OCI-LY1 (cell line): ENCODE measurements around the gene SSPN.

Source experiments
- H2AFZ ChIP-seq: fragments of 200-600 bp; sonication (generic), shearing (Covaris generic); 2 replicates; pipeline ENCODE4 v1.6.0; 2014; ENCODE audit warnings: antibody characterized with exemption, mild to moderate bottlenecking, low read length
- H3F3A ChIP-seq: fragments of 200-600 bp; sonication (generic), shearing (Covaris generic); 2 replicates; pipeline ENCODE4 v1.6.0; 2014; ENCODE audit warnings: mild to moderate bottlenecking, antibody characterized with exemption, low read length, moderate library complexity; ENCODE audit not compliant: insufficient read depth
- H3K27ac ChIP-seq: fragments of 200-600 bp; sonication (generic); 2 replicates; pipeline ENCODE4 v1.5.1; 2014; ENCODE audit warnings: low read length, mixed run types, mild to moderate bottlenecking, low read depth; ENCODE audit not compliant: poor library complexity, severe bottlenecking
- H3K27me3 ChIP-seq: fragments of 200-600 bp; sonication (generic); 2 replicates; pipeline ENCODE4 v1.6.0; 2014; ENCODE audit warnings: antibody characterized with exemption, mild to moderate bottlenecking, low read length, moderate library complexity; ENCODE audit not compliant: insufficient read depth
- H3K36me3 ChIP-seq: fragments of 200-600 bp; sonication (generic); 2 replicates; pipeline ENCODE4 v1.6.1; 2014; ENCODE audit warnings: mild to moderate bottlenecking, antibody characterized with exemption, low read length, moderate library complexity, mixed read lengths; ENCODE audit not compliant: insufficient read depth
- H3K4me1 ChIP-seq: fragments of 200-600 bp; sonication (generic); 2 replicates; pipeline ENCODE4 v1.5.1; 2014; ENCODE audit warnings: mild to moderate bottlenecking, low read length, moderate library complexity; ENCODE audit not compliant: insufficient read depth, severe bottlenecking
- H3K4me2 ChIP-seq: fragments of 200-600 bp; sonication (generic), shearing (Covaris generic); 2 replicates; pipeline ENCODE4 v1.6.1; 2014; ENCODE audit warnings: low read length
- H3K4me3 ChIP-seq: fragments of 200-600 bp; sonication (generic); 2 replicates; pipeline ENCODE4 v1.5.1; 2014; ENCODE audit warnings: low read length, low read depth, mild to moderate bottlenecking, mixed read lengths; ENCODE audit not compliant: poor library complexity, severe bottlenecking
- H3K79me2 ChIP-seq: fragments of 200-600 bp; shearing (Covaris generic); 2 replicates; pipeline ENCODE4 v1.6.1; 2016; ENCODE audit warnings: mixed run types, low read length, mixed read lengths; ENCODE audit not compliant: insufficient read depth
- H3K9ac ChIP-seq: fragments of 200-600 bp; sonication (generic), shearing (Covaris generic); 2 replicates; pipeline ENCODE4 v1.6.1; 2014; ENCODE audit warnings: mild to moderate bottlenecking, low read length, mixed read lengths
- H3K9me2 ChIP-seq: fragments of 200-600 bp; sonication (generic), shearing (Covaris generic); 2 replicates; pipeline ENCODE4 v1.6.1; 2014; ENCODE audit warnings: low read depth, mild to moderate bottlenecking, low read length, mixed read lengths
- H3K9me3 ChIP-seq: fragments of 200-600 bp; shearing (Covaris generic); 2 replicates; pipeline ENCODE4 v1.6.1; 2014; ENCODE audit warnings: low read length, mixed read lengths
- H4K20me1 ChIP-seq: fragments of 200-600 bp; sonication (generic), shearing (Covaris generic); 2 replicates; pipeline ENCODE4 v1.6.0; 2016; ENCODE audit warnings: mild to moderate bottlenecking, low read length; ENCODE audit not compliant: insufficient read depth
- EZH2 ChIP-seq: fragments of 200-600 bp; sonication (generic), shearing (Covaris generic); IDR thresholded peaks from 2 replicates; pipeline ENCODE4 v1.8.0; 2017; ENCODE audit warnings: borderline replicate concordance, mixed run types, mild to moderate bottlenecking, antibody characterized with exemption, low read length, moderate library complexity, mixed read lengths
- TF ChIP-seq, protein P1 (sequence below): fragments of 200-600 bp; sonication (generic), shearing (Covaris generic); IDR thresholded peaks from 2 replicates; pipeline ENCODE4 v1.5.1; 2017; ENCODE audit warnings: mild to moderate bottlenecking, antibody characterized with exemption, low read length, moderate library complexity, mixed read lengths

SSPN gene

DNA sequence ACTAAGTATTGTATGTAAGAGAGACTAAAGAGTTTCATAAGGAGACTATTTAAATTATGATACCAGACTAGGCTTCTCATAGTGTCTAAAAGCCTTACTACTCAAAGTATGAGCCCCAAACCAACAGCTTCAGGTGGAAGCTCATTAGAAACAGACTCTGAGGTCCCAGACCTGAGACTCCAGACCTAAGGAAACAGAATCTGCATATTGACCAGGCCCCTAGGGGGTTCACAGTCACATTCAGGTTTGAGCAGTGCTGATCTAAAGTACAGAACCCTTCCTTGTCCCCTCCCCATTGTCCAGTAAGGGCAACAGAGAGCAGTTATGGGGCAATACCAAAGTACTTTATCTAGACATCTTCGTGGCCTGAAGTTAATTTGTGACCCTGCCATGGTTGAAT is 87.7 kb downstream of the SSPN start:
- H3K9ac ChIP-seq, result no peak overlapping the region
- H3K9me3 ChIP-seq, result no peaks in the 10 kb centered on the region
- H2AFZ ChIP-seq, result no peak overlapping the region
- TF ChIP-seq, protein P1, sequence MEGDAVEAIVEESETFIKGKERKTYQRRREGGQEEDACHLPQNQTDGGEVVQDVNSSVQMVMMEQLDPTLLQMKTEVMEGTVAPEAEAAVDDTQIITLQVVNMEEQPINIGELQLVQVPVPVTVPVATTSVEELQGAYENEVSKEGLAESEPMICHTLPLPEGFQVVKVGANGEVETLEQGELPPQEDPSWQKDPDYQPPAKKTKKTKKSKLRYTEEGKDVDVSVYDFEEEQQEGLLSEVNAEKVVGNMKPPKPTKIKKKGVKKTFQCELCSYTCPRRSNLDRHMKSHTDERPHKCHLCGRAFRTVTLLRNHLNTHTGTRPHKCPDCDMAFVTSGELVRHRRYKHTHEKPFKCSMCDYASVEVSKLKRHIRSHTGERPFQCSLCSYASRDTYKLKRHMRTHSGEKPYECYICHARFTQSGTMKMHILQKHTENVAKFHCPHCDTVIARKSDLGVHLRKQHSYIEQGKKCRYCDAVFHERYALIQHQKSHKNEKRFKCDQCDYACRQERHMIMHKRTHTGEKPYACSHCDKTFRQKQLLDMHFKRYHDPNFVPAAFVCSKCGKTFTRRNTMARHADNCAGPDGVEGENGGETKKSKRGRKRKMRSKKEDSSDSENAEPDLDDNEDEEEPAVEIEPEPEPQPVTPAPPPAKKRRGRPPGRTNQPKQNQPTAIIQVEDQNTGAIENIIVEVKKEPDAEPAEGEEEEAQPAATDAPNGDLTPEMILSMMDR, result no peak
- TF ChIP-seq EZH2, result no peak
- H4K20me1 ChIP-seq, result no peaks in the 10 kb centered on the region
- no peak overlapping the region for H3K4me2 ChIP-seq
- no peak overlapping the region for H3K27ac ChIP-seq
- H3K4me1 ChIP-seq, result no peaks in the 10 kb centered on the region
- H3F3A ChIP-seq, result no peaks in the 10 kb centered on the region
- H3K36me3 ChIP-seq, result no peaks in the 10 kb centered on the region
- no peak overlapping the region for H3K4me3 ChIP-seq
- no peaks in the 10 kb centered on the region for H3K9me2 ChIP-seq
- H3K79me2 ChIP-seq, result no peaks in the 10 kb centered on the region
- H3K27me3 ChIP-seq, result no peaks in the 10 kb centered on the region

DNA sequence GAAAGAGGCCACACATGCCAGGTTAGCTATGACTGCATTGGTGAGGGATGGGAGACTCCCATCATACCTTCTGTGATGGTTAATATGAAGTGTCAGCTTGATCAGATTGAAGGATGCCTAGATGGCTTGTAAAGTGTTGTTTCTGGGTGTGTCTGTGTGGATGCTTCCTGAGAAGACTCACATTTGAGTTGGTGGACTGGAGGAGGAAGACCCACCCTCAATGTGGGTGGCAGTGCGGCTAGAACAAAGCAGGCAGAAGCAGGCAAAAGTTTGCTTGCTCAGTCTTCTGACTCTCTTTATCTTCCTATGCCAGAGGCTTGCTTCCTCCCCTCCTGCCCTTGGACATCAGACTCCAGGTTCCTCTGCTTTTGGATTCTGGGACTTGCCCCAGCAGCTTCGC is 88.2 kb downstream of the SSPN start:
- Histone ChIP-seq H3K79me2 (no peaks in the 10 kb centered on the region), H3K4me1 (no peaks in the 10 kb centered on the region), H3F3A (no peaks in the 10 kb centered on the region), H3K4me3 (no peak overlapping the region), H3K36me3 (no peaks in the 10 kb centered on the region), H3K9me3 (no peaks in the 10 kb centered on the region), H4K20me1 (no peaks in the 10 kb centered on the region), H3K9ac (no peak overlapping the region), H3K27me3 (no peaks in the 10 kb centered on the region), H3K27ac (no peak overlapping the region), H2AFZ (no peak overlapping the region), H3K4me2 (no peak overlapping the region), H3K9me2 (no peaks in the 10 kb centered on the region)
- TF ChIP-seq, protein P1, result no peak
- TF ChIP-seq EZH2, result no peak

DNA sequence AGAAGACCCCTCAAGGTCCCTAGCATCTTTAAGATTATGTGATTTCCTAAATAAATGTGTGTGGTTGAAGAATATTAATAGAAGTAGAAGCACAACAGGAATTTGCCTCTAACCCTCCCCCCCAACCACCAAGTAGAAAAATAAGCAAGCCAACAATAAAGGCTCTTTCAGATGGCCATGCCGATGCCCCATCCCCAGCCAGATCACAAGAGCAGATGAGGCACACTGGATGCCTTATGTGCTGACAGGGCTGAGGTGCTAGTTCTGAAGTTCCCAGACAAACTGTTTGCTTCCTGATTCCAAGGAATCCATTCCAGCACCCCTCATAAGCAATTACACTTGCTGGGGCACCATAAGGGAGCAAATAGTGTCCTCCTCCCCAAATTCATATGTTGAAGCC is 90.0 kb downstream of the SSPN start:
- H2AFZ ChIP-seq, result no peak overlapping the region
- no peak overlapping the region for H3K27ac ChIP-seq
- no peaks in the 10 kb centered on the region for H3F3A ChIP-seq
- no peaks in the 10 kb centered on the region for H3K79me2 ChIP-seq
- H3K4me2 ChIP-seq, result no peak overlapping the region
- TF ChIP-seq EZH2, result no peak
- TF ChIP-seq, protein P1, result no peak
- no peaks in the 10 kb centered on the region for H4K20me1 ChIP-seq
- no peak overlapping the region for H3K4me3 ChIP-seq
- no peaks in the 10 kb centered on the region for H3K9me2 ChIP-seq
- H3K36me3 ChIP-seq, result no peaks in the 10 kb centered on the region
- no peaks in the 10 kb centered on the region for H3K9me3 ChIP-seq
- no peaks in the 10 kb centered on the region for H3K4me1 ChIP-seq
- H3K9ac ChIP-seq, result no peak overlapping the region
- H3K27me3 ChIP-seq, result no peaks in the 10 kb centered on the region
